Small intestine (tissue), 7 donors: ENCODE results near the gene CTF1. TPM values are rescaled to one million over a fixed set of nuclear protein-coding genes. Genes with fewer than 3 reads are reported as not detected.

Source experiments
- DNase-seq, 2 donors: peaks; one replicate each; pipeline versions ENCODE4 v3.0.0 to v3.0.0-alpha.2; 2013
- FAIRE-seq: peaks from 2 replicates; lab custom pipeline; 2012; peaks lifted over from hg19 to GRCh38; lab: Jason Lieb, UNC
- H3K27ac ChIP-seq, 3 donors: one replicate each; pipeline ENCODE4 v1.5.1; 2013; ENCODE audit warnings: low read length in 2 of 3, mild to moderate bottlenecking in 2 of 3, control low read depth in 1 of 3, inconsistent platforms in 1 of 3, low read depth in 1 of 3, moderate library complexity in 1 of 3
- H3K27me3 ChIP-seq, 3 donors: one replicate each; pipeline ENCODE4 v1.6.1; 2013; ENCODE audit warnings: low read length in 3 of 3, inconsistent platforms in 1 of 3; ENCODE audit not compliant: control insufficient read depth in 3 of 3, insufficient read depth in 3 of 3
- H3K36me3 ChIP-seq, 3 donors: one replicate each; pipeline ENCODE4 v1.6.1; 2013; ENCODE audit warnings: low read length in 3 of 3, inconsistent platforms in 1 of 3, low read depth in 1 of 3, mild to moderate bottlenecking in 1 of 3, moderate library complexity in 1 of 3; ENCODE audit not compliant: control insufficient read depth in 3 of 3, insufficient read depth in 2 of 3
- H3K4me1 ChIP-seq, 3 donors: one replicate each; pipeline ENCODE4 v1.6.1; 2013; ENCODE audit warnings: low read length in 2 of 3, inconsistent platforms in 1 of 3, low read depth in 1 of 3, mild to moderate bottlenecking in 1 of 3, moderate library complexity in 1 of 3; ENCODE audit not compliant: control insufficient read depth in 3 of 3, insufficient read depth in 2 of 3
- H3K4me3 ChIP-seq, 3 donors: one replicate each; pipeline ENCODE4 v1.5.1; 2013; ENCODE audit warnings: low read length in 3 of 3, control low read depth in 1 of 3, inconsistent platforms in 1 of 3, low read depth in 1 of 3, mild to moderate bottlenecking in 1 of 3, moderate library complexity in 1 of 3
- H3K9me3 ChIP-seq, 2 donors: one replicate each; pipeline ENCODE4 v1.6.1; 2013; ENCODE audit warnings: low read depth in 1 of 2, low read length in 1 of 2; ENCODE audit not compliant: control insufficient read depth in 2 of 2, insufficient read depth in 1 of 2
- WGBS, 3 donors: extraction: QIAGEN DNeasy Blood & Tissue Kit; methylation state at CpG; one replicate each; pipeline ENCODE4 v1.1.7; 2013; 5-methylcytosine and 5-hydroxymethylcytosine counted together
- polyA plus RNA-seq, 4 donors: library from polyadenylated mRNA; stranded (reverse) in 3 of 4; unstranded in 1 of 4; fragments of 200-250 nt in 3 of 4; fragments of 120-200 nt in 1 of 4; gene quantifications; one replicate each; pipeline versions ENCODE4 v1.2.1 to v1.2.3, GENCODE V29; 2013
- donor health status: healthy with polysubstance abuse.
- donor health status: control.
- donor health status: control.
- donor health status: Bipolar disorder and iron deficiency.
- donor health status: healthy.

CTF1 gene
- polyA plus RNA-seq, 4 donors: 1.1 to 3.0 TPM; not detected in 2

DNA sequence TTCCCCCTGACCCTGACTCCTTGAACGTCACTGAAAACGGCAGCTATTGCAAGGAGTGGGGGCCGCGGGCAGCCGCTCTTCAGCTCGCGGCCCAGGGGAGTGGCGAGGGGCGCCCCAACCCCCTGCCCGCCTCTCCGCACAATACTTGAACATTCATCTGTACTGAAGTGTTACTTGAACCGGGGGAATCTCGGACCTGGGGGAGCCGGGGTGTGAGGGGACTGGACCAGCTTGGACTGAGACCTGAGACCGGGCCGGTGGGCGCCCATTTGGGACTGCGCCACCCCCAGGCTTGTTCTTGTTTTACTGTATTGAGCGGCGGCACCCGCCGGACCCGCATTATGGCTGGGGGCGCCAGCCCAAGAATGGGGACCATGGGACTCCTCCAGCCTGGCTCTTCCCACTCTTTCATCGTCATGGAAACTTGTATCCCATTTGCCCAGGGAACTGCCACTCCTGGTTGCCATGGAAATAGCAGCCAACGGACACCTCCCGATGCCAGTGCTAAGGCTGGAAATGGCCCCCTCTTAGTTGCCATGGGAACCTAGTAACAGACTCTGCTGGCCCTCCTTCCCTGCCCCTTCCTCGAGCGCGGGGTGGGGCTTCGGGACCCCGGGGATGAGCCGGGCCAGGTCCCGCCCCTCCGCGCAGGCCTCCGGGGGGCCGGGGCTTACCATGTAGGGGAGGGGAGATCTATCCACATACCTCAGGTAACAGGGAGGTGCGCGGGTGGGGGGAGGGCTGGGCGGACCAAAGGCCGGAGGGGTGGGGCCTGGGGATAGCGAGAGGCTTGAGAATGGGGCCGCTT, 51.6 kb downstream of the CTF1 start:
- Histone ChIP-seq H3K27me3 (no peaks in the 10 kb centered on the region), H3K36me3 (peaks cover 0 to 52% (median 0%) of the 10 kb centered on the region in 3 donors), H3K9me3 (no peaks in the 10 kb centered on the region), H3K4me1 (peaks cover 0 to 27% (median 0%) of the 10 kb centered on the region in 3 donors), H3K4me3 (peak overlapping the region; percentile 60 to 90 (median 82)), H3K27ac (peak overlapping the region in 2 of 3 donors; percentile 48 to 81)
- 32 to 44% (median 43%) methylated on average over 38 to 44 of the region's 44 CpGs for WGBS, 3 donors
- DNase-seq (peak; percentile 58 to 97), FAIRE-seq (no peak)

DNA sequence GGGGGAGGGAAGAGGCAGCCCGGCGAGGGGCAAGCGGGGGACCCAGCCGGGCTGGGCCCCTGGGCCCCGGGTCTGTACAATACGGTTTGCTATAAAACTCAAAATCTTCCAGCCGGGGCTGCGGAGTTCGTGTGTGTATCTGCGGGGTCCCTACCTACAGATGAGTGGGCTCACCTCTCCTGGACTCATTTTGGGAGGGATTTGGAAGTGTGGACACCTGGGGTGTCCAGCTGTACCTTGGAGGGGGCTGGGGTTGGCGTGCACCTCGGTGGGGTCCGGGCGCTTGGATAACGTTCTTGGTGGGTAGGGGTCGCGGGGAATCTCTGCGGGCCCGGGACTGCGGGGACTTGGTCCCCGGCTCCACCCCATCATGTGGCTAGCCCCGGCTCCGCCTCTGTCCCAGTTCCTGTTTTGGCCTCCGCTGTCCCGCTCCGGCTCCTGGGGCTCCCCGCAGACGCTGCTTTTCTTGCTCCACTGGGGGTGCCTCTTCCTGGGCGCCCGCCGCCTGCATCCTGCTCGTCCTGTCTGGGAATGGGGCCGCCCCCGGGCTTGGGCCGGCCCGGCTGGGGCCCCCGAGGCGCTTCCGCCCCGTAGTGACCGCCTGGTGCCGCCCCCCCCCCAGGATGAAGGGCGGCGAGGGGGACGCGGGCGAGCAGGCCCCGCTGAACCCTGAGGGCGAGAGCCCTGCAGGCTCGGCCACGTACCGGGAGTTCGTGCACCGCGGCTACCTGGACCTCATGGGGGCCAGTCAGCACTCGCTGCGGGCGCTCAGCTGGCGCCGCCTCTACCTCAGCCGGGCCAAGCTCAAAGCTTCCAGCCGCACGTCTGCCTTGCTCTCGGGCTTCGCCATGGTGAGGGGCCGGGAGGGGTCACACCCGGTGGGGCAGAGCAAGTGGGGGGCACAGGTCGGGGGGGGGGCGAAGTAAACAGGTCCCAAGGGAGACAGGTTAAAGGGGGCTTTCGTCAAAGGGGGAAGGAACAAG, 52.5 kb downstream of the CTF1 start, which contains the start of gene ORAI3:
Gene ORAI3, plus strand, starts transcription at position 402 of the 983 bp plus-strand sequence. Its CDS starts 222 bp downstream, at position 624.
- peak within 1 kb of the TSS; percentile 60 to 81 (median 75) for H3K27ac ChIP-seq

DNA sequence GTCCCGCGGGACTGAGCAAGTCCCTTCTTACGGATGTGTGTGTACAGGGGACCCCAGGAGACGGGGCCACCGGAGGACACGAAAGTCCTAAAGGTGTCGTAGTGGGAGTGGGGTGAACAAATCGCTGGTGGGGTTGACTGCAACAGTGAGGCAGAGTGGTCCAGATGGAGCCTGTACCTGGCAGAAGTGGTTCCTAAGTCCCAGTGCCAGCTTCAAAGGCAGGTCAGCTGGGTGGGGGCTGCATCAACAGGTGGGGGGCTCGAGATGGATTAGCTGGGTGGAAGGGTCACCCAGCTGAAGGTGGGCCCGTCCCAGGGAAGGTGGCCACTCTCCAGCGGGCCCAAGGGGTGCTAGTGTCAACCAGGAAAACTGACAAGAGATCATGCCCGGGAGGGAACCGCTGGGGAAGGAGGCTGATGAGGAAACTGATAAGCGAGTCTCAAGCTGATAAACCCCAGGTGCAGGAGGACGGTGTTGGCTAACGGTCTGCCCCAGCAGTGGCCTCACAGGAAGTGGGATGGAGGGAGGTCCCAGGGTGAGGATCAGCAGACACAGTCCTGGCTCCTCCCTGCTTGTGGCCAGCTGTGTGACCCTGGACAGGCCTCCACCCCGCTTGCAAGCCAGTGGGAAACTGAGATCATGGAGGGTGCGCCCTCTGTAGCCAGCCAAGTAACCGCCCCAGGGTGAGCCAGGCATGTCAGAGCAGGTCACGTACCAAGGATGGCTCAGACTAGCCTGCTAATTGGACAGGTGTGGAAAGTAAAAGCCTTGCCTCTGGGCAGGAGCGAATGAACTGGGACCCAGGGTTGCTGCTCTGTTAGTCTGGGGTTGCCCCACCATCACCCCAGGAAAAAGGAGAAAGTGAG, 53.5 kb downstream of the CTF1 start:
- Histone ChIP-seq H3K4me1 (peaks cover 0 to 36% (median 0%) of the 10 kb centered on the region in 3 donors), H3K27ac (peak overlapping the region in 2 of 3 donors; percentile 75 to 81), H3K9me3 (no peaks in the 10 kb centered on the region), H3K36me3 (peaks cover 0 to 51% (median 0%) of the 10 kb centered on the region in 3 donors), H3K4me3 (peak overlapping the region; percentile 60 to 90 (median 82)), H3K27me3 (no peaks in the 10 kb centered on the region)
- DNase-seq: peak; percentile 65 to 80
- FAIRE-seq: no peak
- 2 to 4% (median 3%) methylated on average over 21 of the region's 21 CpGs for WGBS, 3 donors

More for the DNA sequence above, 52.5 kb downstream of the CTF1 start, which contains the start of gene ORAI3:
- Histone ChIP-seq H3K9me3 (no peaks in the 10 kb centered on the region), H3K4me3 (peak within 1 kb of the TSS; percentile 60 to 90 (median 82)), H3K36me3 (peaks cover 0 to 54% (median 0%) of the 10 kb centered on the region in 3 donors), H3K27me3 (no peaks in the 10 kb centered on the region), H3K4me1 (peaks cover 0 to 29% (median 0%) of the 10 kb centered on the region in 3 donors)
- DNase-seq: peak; percentile 65 to 81
- FAIRE-seq: no peak
- WGBS, 3 donors: 1 to 2% (median 2%) methylated on average over 52 to 70 of the region's 70 CpGs

DNA sequence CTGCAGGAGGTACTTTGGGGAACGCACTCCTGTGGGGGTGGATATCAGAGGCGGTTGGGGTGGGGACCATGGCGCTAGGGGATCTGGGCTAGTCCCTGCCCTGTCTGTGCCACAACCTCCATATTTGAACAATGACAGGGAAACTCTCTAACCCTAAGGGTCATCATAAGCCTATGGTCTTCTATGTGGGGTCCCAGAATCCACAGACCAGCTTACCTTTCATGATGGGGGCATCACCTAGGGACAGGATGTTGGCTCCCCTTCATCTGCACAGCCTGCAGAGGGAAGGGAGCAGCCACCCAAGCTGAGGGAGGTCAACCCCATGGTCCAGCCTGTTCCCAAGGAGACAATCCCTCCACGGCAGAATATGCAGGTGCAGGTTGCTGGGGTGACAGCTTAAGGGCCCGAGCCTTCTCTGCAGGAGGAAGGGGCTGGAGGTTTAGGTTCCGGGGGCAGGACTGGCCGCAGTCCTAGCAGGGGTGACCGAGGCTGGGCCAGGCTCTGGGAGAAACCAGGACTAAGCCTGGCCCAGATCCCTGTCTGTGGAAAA, 54.2 kb downstream of the CTF1 start:
- peak overlapping the region in 2 of 3 donors; percentile 75 to 81 for H3K27ac ChIP-seq
- H3K27me3 ChIP-seq: no peaks in the 10 kb centered on the region
- H3K36me3 ChIP-seq: peaks cover 0 to 45% (median 0%) of the 10 kb centered on the region in 3 donors
- DNase-seq (no peak), FAIRE-seq (no peak)
- WGBS, 3 donors: 65 to 74% (median 68%) methylated on average over 8 of the region's 8 CpGs
- H3K4me3 ChIP-seq: peak overlapping the region in 1 of 3 donors; percentile 60
- no peaks in the 10 kb centered on the region for H3K9me3 ChIP-seq
- peaks cover 0 to 37% (median 0%) of the 10 kb centered on the region in 3 donors for H3K4me1 ChIP-seq

DNA sequence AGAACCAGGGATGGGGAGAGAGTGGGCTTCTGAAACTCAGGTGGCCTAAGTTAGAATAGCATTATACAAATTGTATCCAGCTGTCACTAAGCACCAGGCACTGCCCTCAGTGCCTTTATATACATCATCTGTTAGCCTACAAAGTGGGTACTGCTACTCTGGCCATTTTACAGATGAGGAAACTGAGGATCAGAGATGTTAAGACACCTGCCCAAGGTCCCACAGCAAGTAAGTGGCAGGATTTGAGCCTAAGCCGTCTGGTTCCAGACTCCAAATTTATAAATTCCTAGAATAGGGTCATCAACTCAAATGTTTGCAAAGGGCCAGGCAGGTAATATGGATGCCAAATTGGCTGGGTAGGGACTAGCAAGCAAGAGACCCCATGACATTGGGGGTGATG, 54.8 kb downstream of the CTF1 start:
- Histone ChIP-seq H3K27ac (peak overlapping the region in 1 of 3 donors; percentile 3), H3K4me3 (no peak overlapping the region), H3K9me3 (no peaks in the 10 kb centered on the region), H3K36me3 (peaks cover 0 to 41% (median 0%) of the 10 kb centered on the region in 3 donors), H3K4me1 (peaks cover 0 to 37% (median 0%) of the 10 kb centered on the region in 3 donors), H3K27me3 (no peaks in the 10 kb centered on the region)
- DNase-seq (no peak), FAIRE-seq (no peak)
- 79 to 81% (median 81%) methylated on average over 1 of the region's 1 CpG for WGBS, 3 donors

DNA sequence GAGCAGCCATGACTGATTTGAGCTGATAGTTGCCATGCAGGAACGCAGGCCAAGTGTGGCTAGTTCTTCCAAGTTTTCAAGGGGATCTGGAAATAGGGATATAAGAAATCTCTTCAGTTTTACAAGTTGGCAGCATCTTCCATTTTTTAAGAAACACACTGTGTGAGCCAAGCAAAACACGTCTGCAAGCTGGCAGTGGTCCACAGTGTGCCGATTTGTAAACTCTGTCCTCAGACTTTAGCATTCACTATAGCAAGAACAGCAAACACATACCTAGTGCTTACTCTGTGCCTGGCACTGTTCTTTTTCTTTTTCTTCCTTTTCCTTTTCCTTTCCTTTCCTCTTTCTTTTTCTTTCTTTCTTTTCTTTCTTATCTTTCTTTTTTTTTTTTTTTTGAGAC, 55.3 kb downstream of the CTF1 start:
- Histone ChIP-seq H3K36me3 (peaks cover 0 to 36% (median 0%) of the 10 kb centered on the region in 3 donors), H3K27me3 (no peaks in the 10 kb centered on the region), H3K4me3 (no peak overlapping the region), H3K27ac (peak overlapping the region in 1 of 3 donors; percentile 3), H3K4me1 (peaks cover 0 to 38% (median 0%) of the 10 kb centered on the region in 3 donors), H3K9me3 (no peaks in the 10 kb centered on the region)
- DNase-seq (no peak), FAIRE-seq (no peak)
- 46 to 59% (median 48%) methylated on average over 3 of the region's 3 CpGs for WGBS, 3 donors

DNA sequence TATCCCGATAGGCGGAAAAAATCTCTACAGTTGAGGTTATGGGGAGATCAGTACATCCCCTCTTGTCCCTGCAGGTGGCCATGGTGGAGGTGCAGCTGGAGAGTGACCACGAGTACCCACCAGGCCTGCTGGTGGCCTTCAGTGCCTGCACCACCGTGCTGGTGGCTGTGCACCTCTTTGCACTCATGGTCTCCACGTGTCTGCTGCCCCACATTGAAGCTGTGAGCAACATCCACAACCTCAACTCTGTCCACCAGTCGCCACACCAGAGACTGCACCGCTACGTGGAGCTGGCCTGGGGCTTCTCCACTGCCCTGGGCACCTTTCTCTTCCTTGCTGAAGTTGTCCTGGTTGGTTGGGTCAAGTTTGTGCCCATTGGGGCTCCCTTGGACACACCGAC, 56.7 kb downstream of the CTF1 start:
- H3K9me3 ChIP-seq: no peaks in the 10 kb centered on the region
- no peaks in the 10 kb centered on the region for H3K27me3 ChIP-seq
- no peak overlapping the region for H3K27ac ChIP-seq
- no peak for DNase-seq
- H3K36me3 ChIP-seq: peaks cover 0 to 24% (median 0%) of the 10 kb centered on the region in 3 donors
- peaks cover 0 to 34% (median 0%) of the 10 kb centered on the region in 3 donors for H3K4me1 ChIP-seq
- no peak overlapping the region for H3K4me3 ChIP-seq
- 83 to 85% (median 84%) methylated on average over 9 of the region's 9 CpGs for WGBS, 3 donors
- no peak for FAIRE-seq
